Measurements from ENCODE around the gene RCN1. TPM values are rescaled to one million over a fixed set of nuclear protein-coding genes. Genes with fewer than 3 reads are reported as not detected.

RCN1 gene
- total and polyA plus RNA-seq, 2 of the 8 experiments (the other 6 are each of a cell fraction or from before 2014, with no cell fraction given): 45.1 to 123 TPM

- H3K79me2 ChIP-seq (ENCODE audit: control insufficient read depth in 1 of 2, insufficient read depth in 2 of 2, low read length in 2 of 2): no peaks in the 10 kb centered on the region
- no peak overlapping the region for H3K4me2 ChIP-seq (ENCODE audit: insufficient read depth in 1 of 2, low read depth in 2 of 2, low read length in 2 of 2)
- no peaks in the 10 kb centered on the region for H3K9me3 ChIP-seq (ENCODE audit: insufficient read depth in 2 of 2, low read depth in 1 of 2, low read length in 1 of 2)
- no peak overlapping the region for H3K56ac ChIP-seq (replicated peaks; ENCODE audit: insufficient read length, low read depth, low read length)
- no peak overlapping the region for H2BK20ac ChIP-seq (ENCODE audit: low read length)
- H3K23ac ChIP-seq (ENCODE audit: insufficient read length): no peak overlapping the region
- DNase-seq (ENCODE audit: low read depth in 1 of 2, low spot score in 2 of 2) (no peak), FAIRE-seq (no peak)
- no peak overlapping the region for H2AFZ ChIP-seq (ENCODE audit: low read length)
- H2BK120ac ChIP-seq (replicated peaks; ENCODE audit: low read depth, low read length): no peak overlapping the region
- H2AK5ac ChIP-seq (ENCODE audit: low read depth, low read length): no peak overlapping the region
- H2BK12ac ChIP-seq (ENCODE audit: low read depth, low read length): no peak overlapping the region
- H2BK5ac ChIP-seq (ENCODE audit: low read depth, low read length): no peak overlapping the region
- H3K23me2 ChIP-seq (ENCODE audit: low read depth, low read length): no peaks in the 10 kb centered on the region
- no peak overlapping the region for H3K18ac ChIP-seq (ENCODE audit: extremely low read depth, low read length)
- peaks cover 0 to 3% of the 10 kb centered on the region in 2 experiments for H4K20me1 ChIP-seq (replicated peaks in 1 of 2; ENCODE audit: control insufficient read depth in 1 of 2, insufficient read depth in 2 of 2, low read length in 2 of 2)
- no peaks in the 10 kb centered on the region for H3K4me1 ChIP-seq (replicated peaks in 1 of 4; ENCODE audit: control insufficient read depth in 3 of 4, insufficient read depth in 4 of 4, low read length in 3 of 4)
- no peak overlapping the region for H3K4me3 ChIP-seq (ENCODE audit: extremely low read depth in 1 of 4, insufficient read depth in 2 of 4, low read depth in 3 of 4, low read length in 4 of 4)
- no peak overlapping the region for H4K8ac ChIP-seq (ENCODE audit: extremely low read depth, insufficient read depth, low read length)
- no peak overlapping the region for H2BK15ac ChIP-seq (ENCODE audit: low read length)
- H3K36me3 ChIP-seq (ENCODE audit: control insufficient read depth in 2 of 4, insufficient read depth in 4 of 4, low read length in 3 of 4): peaks cover 8 to 57% (median 42%) of the 10 kb centered on the region in 4 experiments; a peak in 7 of 8 replicates
- H3K27me3 ChIP-seq (replicated peaks in 1 of 4; ENCODE audit: control insufficient read depth in 3 of 4, extremely low read depth in 1 of 4, insufficient read depth in 3 of 4, low read length in 3 of 4): peaks cover 0 to 1% (median 0%) of the 10 kb centered on the region in 4 experiments; a peak in 1 of 7 replicates
- H4K91ac ChIP-seq (replicated peaks; ENCODE audit: insufficient read length, low read length): no peak overlapping the region
- H3K79me1 ChIP-seq (ENCODE audit: low read depth, low read length): no peaks in the 10 kb centered on the region
- ChIA-PET CTCF (ENCODE audit: partially characterized antibody) (interaction anchor here (1.0 to 1.1 kb wide), 3 partner anchors 8 to 72 kb away, joined by 3 to 4 read pairs (median 3); no protein-coding TSS in a partner anchor), POLR2A (ENCODE audit: partially characterized antibody) (interaction anchor here (0.7 to 1.1 kb wide), 2 partner anchors 9 to 302 kb away, joined by 3 to 4 read pairs; no protein-coding TSS in a partner anchor)
- H3K4ac ChIP-seq (replicated peaks; ENCODE audit: insufficient read length, low read depth, low read length): no peak overlapping the region
- H3K27ac ChIP-seq (ENCODE audit: low read depth, low read length): no peak overlapping the region
- no peak overlapping the region for H3K14ac ChIP-seq (ENCODE audit: insufficient read length)
- H3K9ac ChIP-seq (replicated peaks in 1 of 4; ENCODE audit: extremely low read depth in 1 of 4, low read depth in 3 of 4, low read length in 3 of 4): no peak overlapping the region
- no peak overlapping the region for H4K5ac ChIP-seq (ENCODE audit: insufficient read length, low read depth, low read length)
- WGBS, 2 experiments (ENCODE audit: extremely low coverage in 1 of 2, insufficient coverage in 1 of 2, insufficient read length in 1 of 2, insufficient replicate concordance in 2 of 2, low coverage in 1 of 2, low lambda C conversion rate in 2 of 2, missing lambda C conversion rate in 1 of 2): 90% methylated on average over 5 of the region's 5 CpGs; no CpG with 5 or more reads in 1 of the 2 experiments
- no peak for TF ChIP-seq SUZ12 (IDR thresholded peaks at IDR 0.05; ENCODE audit: low read length)
- TF ChIP-seq YY1 (IDR thresholded peaks at IDR 0.05; ENCODE audit: low read depth, low read length): no peak
- no peak for TF ChIP-seq POLR2AphosphoS5 (IDR thresholded peaks at IDR 0.05; ENCODE audit: low read depth, low read length)
- TF ChIP-seq TAF7 (optimal IDR thresholded peaks at IDR 0.05; ENCODE audit: borderline replicate concordance, low read depth, low read length): no peak
- TF ChIP-seq CHD2 (IDR thresholded peaks at IDR 0.05; ENCODE audit: low read length): no peak
- TF ChIP-seq EP300 (IDR thresholded peaks at IDR 0.05; ENCODE audit: borderline replicate concordance in 1 of 2, low read depth in 2 of 2, low read length in 2 of 2): no peak
- TF ChIP-seq ATF3 (IDR thresholded peaks at IDR 0.05; ENCODE audit: insufficient read depth, low read depth, low read length): no peak
- TF ChIP-seq SAP30 (IDR thresholded peaks at IDR 0.05; ENCODE audit: insufficient read depth, insufficient replicate concordance, low read length): no peak
- no peak for TF ChIP-seq TCF12 (IDR thresholded peaks at IDR 0.05; ENCODE audit: low read depth, low read length)
- TF ChIP-seq EZH2 (IDR thresholded peaks at IDR 0.05; ENCODE audit: low read depth, low read length, severe bottlenecking): no peak
- no peak for TF ChIP-seq EGR1 (IDR thresholded peaks at IDR 0.05; ENCODE audit: borderline replicate concordance, low read depth, low read length)
- no peak for TF ChIP-seq RAD21 (IDR thresholded peaks at IDR 0.05 in 1 of 2, conservative IDR thresholded peaks at IDR 0.05 in 1 of 2; ENCODE audit: low read depth in 2 of 2, low read length in 2 of 2)
- TF ChIP-seq SIRT6 (IDR thresholded peaks at IDR 0.05; ENCODE audit: low read length): no peak
Measured at GRCh38 chr11:32103941-32104340, 13.1 kb downstream of the RCN1 start.

Data from H1 (cell line).